Ovary (tissue), 3 donors: ENCODE data around the gene TENM4.

ENCODE experiments used
- EP300 ChIP-seq: sonication (generic); formaldehyde crosslinking; IDR thresholded peaks from one replicate; pipeline ENCODE4 v1.6.1; 2017; ENCODE audit warnings: antibody characterized with exemption
- POLR2A ChIP-seq: fragments of 450-650 bp; IDR thresholded peaks from one replicate; pipeline ENCODE4 v1.6.1; 2017; ENCODE audit warnings: antibody characterized with exemption, mild to moderate bottlenecking, moderate library complexity
- TF ChIP-seq, protein P1 (sequence below), 3 donors: fragments of 450-650 bp in 2 of 3; fragments of 200-600 bp in 1 of 3; IDR thresholded peaks; one replicate each; pipeline versions ENCODE4 v1.5.1 to v1.8.0; 2016 to 2022; ENCODE audit warnings: antibody characterized with exemption in 3 of 3, mild to moderate bottlenecking in 1 of 3
- donor health status: DM: no; HTN: no; CAD: no.

DNA sequence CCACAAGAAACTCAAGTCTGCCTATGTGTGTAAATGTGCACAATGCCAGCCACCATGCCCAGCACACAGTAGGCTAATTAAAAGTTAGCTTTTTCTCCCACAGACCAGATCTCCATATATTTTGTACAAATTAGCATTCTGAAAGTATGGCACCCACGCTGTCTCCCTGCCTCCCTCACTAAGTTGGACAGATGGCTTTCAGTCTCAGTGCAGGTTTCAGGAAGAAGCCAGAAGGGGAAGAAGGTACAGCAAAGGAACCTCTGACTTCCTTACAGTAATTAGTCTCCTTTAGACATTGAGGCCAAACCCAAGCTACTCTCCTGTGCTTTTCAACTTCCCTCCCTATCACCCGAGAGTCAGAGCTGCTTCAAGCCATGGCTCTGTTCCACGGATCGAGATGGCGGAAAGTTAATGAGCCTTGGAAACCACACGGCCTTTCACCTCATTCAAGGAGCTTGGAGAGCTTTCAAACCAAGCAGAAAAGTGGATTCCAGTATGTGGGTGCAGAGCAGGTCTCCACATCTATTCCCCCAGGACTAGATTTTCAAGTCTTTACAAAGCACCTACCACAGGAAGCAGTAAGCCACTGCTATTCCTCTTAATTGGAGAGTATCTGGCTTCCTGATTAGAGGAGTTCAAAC lies 645.1 kb downstream of the TENM4 start:
- TF ChIP-seq, protein P1, sequence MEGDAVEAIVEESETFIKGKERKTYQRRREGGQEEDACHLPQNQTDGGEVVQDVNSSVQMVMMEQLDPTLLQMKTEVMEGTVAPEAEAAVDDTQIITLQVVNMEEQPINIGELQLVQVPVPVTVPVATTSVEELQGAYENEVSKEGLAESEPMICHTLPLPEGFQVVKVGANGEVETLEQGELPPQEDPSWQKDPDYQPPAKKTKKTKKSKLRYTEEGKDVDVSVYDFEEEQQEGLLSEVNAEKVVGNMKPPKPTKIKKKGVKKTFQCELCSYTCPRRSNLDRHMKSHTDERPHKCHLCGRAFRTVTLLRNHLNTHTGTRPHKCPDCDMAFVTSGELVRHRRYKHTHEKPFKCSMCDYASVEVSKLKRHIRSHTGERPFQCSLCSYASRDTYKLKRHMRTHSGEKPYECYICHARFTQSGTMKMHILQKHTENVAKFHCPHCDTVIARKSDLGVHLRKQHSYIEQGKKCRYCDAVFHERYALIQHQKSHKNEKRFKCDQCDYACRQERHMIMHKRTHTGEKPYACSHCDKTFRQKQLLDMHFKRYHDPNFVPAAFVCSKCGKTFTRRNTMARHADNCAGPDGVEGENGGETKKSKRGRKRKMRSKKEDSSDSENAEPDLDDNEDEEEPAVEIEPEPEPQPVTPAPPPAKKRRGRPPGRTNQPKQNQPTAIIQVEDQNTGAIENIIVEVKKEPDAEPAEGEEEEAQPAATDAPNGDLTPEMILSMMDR (IDR thresholded peaks at IDR 0.05), result no peak
- no peak for TF ChIP-seq EP300
- no peak for TF ChIP-seq POLR2A
